SIG-M5 treated with dmso at 0.1 percent for 504 hours (cell line): ENCODE measurements around the gene FCMR.
"Not testable (repeated sequence)": the region's sequence is repeated elsewhere in the genome, so short reads cannot be mapped to it uniquely, and the experiment has no call there.

Source experiments
- DNase-seq: peaks from one replicate; lab custom pipeline; 2025; ENCODE audit not compliant: unreplicated experiment; lab: John Stamatoyannopoulos, UW

The FCMR gene

GRCh38 chr1:206880314-206880713 lies 41.4 kb downstream of the FCMR start:
- DNase-seq, result no peak

DNA sequence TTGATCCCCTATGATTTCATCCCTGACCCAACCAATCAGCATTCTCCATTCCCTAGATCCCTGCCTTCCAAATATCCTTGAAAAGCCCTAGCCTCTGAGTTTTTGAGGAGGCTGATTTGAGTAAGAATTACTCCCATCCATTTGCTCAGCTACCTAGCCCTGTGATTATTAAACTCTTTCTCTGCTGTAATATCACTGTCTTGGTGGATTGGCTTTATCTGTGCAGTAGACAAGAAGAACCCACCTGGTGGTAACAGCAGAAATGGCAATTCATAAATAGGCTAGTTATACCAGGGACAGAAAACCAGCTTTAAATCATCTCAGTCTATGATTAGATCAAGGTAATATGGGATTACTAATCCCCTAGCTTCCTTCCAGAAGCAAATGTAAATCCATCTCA lies 43.3 kb downstream of the FCMR start:
- DNase-seq, result peak; percentile 44

- DNase-seq, result no peak
These were observed 45.9 kb downstream of the FCMR start for GRCh38 chr1:206875752-206876377.

DNA sequence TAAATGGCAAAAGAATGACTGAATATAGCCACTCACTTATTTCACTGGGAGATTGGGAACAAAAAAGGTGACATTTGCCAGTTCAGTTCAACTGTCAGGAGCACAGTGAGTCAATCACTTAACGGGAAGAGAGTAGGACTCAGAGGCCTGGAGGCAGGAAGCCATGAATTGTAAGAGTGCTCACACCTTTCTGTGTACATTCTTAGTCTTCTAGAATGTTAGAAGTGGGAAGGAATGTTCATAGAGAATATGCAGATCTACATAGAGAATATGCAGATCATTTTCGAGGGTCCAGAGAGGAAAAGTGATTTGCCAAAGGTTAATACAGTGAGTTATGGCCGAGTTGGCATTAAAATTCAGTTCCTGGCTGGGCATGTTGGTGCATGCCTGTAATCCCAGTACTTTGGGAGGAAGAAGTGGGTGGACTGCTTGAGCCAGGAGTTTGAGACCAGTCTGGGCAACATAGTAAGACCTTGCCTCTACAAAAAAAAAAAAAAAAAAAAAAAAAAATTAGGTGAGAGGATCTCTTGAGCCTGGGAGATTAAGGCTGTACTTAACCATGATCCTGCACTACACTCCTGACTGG lies 48.0 kb downstream of the FCMR start:
- DNase-seq, result no peak

- no peak for DNase-seq
These were observed 49.6 kb downstream of the FCMR start for GRCh38 chr1:206872139-206872538.

DNA sequence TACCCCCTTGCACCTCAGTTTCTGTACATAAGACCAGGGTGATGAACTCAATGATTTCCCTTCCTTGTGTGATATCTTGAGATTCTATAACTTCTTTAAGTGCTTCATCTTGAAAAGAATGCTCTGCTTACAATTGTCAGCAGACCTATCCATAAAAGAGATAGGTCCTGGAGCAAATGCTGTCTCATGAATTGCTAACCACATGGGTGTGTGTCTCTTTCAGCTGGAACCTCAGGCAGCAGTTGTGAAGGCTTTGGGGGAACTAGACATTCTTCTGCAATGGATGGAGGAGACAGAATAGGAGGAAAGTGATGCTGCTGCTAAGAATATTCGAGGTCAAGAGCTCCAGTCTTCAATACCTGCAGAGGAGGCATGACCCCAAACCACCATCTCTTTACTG lies 53.5 kb downstream of the FCMR start:
- DNase-seq, result no peak

- no peak for DNase-seq
These were observed 54.0 kb downstream of the FCMR start for GRCh38 chr1:206867716-206868115.

GRCh38 chr1:206867239-206867638 lies 54.5 kb downstream of the FCMR start:
- no peak for DNase-seq

DNA sequence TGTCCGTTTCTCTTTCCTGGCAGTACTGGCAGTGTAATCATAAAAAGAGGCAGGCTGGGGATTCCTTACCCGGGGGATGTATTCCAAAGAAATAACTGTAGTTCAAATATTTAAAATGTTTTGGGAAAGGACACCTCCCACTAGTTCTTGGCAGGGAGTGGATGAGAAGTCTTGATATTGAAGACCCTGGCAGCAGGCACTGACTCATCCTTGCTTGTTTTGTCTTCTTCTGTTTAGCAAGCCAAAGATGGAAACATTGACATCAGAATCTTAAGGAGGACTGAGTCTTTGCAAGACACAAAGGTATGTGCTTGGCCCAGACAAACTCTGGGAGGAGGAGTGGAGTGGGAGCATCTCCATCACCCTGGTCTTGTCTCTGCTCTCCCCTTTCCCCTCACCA lies 55.7 kb downstream of the FCMR start:
- no peak for DNase-seq

DNA sequence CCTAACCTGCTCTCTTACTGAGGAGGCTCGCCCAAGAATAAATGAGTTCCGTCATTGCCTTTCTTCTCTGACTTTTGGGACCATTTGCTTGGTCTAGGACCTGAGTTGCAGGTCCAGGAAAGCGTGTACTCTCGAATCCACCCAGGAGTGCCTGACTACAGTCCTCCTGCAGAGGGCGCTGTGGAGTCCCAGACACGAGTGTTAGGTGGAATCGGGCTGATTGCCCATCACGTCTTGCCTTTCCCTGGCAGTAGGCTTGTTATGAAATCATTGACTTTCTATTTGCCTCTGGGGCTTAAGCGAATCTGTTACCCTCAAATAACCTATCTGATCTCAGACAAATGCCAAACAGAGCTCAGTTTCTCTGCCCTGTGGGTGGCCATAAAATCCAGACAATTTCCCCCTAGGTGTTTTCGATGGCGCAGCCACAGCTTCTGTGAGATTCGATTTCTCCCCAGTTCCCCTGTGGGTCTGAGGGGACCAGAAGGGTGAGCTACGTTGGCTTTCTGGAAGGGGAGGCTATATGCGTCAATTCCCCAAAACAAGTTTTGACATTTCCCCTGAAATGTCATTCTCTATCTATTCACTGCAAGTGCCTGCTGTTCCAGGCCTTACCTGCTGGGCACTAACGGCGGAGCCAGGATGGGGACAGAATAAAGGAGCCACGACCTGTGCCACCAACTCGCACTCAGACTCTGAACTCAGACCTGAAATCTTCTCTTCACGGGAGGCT lies 56.6 kb downstream of the FCMR start, which contains the start of gene IL20:
Gene IL20, plus strand, starts transcription at position 685 of the 733 bp plus-strand sequence. CDS start 230 bp downstream, outside the sequence.
- DNase-seq, result peak; percentile 78

DNA sequence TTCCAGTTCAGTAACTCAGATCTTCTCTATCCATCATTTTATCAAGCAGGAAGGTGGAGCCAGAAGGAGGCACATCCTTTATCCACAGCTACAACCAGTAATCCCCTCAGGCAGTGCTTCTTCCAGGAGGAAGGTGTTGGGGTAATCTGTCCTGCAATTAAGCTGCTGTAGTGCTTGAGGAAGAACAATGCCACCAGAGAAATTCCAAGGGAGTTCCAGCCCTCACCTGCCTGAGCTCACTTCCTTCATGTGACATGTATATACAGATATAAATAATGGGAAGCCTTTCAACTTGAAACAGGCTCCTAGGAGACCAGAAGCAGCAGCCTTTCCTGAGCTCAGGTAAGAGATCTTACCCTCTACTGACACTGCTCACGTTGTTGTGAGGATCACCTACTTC lies 58.5 kb downstream of the FCMR start:
- no peak for DNase-seq

DNA sequence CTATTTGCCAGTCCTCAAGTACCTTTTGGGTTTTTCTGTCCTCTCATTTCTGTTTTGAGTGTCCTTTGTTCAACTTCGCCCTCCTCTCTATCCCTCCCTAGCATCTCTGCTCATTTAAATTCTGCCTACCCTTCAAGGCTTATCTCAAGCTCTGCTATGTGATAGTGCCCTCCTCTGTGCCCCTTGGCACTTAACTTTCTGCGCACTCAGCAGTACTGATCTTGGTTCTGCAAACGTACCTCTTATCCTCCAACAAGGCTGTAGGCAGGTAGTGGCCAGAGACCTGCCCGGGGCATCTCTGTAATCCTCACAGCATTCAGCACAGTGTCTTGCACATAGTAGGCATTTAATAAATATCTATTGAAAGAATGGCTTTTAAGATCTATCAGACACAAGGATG lies 61.6 kb downstream of the FCMR start:
- DNase-seq, result no peak

GRCh38 chr1:206859082-206859521 lies 62.6 kb downstream of the FCMR start:
- DNase-seq, result peak; percentile 36

DNA sequence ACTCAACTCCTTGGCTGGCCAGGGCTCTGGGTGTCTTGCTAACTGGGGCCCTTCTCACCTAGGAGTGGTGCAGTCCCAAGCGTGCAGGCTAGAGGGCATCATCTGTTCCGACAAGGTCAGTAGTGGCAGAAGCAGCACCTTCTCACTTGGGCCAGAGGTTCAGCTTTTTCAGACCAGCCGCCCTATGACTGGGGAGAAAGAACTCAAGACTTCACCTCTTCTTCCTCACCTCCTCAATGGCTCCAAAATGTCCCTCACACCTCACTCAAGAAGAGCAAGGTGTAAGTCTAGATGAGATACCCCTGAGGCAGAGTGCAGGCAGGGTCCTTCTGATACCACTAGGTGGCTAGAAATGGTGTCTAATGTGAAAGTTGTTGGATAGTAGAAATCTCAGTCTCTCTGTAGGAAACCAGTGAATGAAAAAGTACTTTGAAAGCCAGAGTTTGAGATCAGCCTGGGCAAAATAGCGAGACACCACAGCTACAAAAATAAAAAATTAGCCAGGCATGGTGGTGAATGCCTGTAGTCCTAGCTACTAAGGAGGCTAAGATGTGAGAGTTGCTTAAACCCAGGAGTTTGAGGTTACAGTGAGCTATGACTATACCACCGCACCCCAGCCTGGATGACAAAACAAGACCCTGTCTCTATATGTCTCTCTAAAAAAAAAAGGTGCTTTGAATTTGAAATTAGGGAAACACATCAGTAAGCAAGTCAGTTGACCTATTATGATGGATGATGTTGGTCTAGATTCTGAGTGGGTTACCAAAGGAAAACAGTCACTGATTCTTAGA lies 64.9 kb downstream of the FCMR start:
- DNase-seq, result peak; percentile 24

- no peak for DNase-seq
These were observed 65.9 kb downstream of the FCMR start for GRCh38 chr1:206855859-206856258.

GRCh38 chr1:206854401-206855129 lies 67.2 kb downstream of the FCMR start:
- no peak for DNase-seq

DNA sequence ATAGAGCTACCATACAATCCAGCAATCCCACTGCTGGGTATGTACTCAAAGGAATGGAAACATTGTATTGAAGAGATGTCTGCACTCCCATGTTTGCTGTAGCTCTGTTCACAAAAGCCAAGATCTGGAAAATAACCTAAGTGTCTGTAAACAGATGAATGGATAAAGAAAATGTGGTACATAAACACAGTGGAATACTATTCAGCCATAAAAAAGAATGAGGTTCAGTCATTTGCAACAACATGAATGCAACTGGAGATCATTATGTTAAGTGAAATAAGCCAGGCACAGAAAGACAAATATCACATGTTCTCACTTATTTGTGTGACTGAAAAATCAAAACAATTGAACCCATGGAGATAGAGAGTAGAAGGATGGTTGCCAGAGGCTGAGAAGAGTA lies 68.0 kb downstream of the FCMR start:
- not testable (repeated sequence) for DNase-seq
